ENCODE data around the gene HOXD3. TPM values are rescaled to one million over a fixed set of nuclear protein-coding genes. Genes with fewer than 3 reads are reported as not detected.

The HOXD3 gene
- total and polyA plus RNA-seq, 4 donors: not detected

DNA sequence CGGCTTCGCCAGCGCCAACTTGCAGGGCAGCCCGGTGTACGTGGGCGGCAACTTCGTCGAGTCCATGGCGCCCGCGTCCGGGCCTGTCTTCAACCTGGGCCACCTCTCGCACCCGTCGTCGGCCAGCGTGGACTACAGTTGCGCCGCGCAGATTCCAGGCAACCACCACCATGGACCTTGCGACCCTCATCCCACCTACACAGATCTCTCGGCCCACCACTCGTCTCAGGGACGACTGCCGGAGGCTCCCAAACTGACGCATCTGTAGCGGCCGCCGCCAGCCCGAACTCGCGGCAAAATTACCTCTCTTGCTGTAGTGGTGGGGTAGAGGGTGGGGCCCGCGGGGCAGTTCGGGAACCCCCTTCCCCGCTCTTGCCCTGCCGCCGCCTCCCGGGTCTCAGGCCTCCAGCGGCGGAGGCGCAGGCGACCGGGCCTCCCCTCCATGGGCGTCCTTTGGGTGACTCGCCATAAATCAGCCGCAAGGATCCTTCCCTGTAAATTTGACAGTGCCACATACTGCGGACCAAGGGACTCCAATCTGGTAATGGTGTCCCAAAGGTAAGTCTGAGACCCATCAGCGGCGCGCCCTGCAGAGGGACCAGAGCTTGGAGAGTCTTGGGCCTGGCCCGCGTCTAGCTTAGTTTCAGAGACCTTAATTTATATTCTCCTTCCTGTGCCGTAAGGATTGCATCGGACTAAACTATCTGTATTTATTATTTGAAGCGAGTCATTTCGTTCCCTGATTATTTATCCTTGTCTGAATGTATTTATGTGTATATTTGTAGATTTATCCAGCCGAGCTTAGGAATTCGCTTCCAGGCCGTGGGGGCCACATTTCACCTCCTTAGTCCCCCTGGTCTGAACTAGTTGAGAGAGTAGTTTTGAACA is 15.1 kb downstream of the HOXD3 start:
- no peak for DNase-seq (ENCODE audit: low spot score)
- H3K4me3 ChIP-seq (ENCODE audit: low read depth in 1 of 3, low read length in 3 of 3): no peak overlapping the region
- TF ChIP-seq RXRA (IDR thresholded peaks at IDR 0.05) (no peak), EGR1 (IDR thresholded peaks at IDR 0.05; ENCODE audit: low read depth in 2 of 2) (no peak), YY1 (IDR thresholded peaks at IDR 0.05) (no peak), JUND (IDR thresholded peaks at IDR 0.05) (no peak), HNF4G (IDR thresholded peaks at IDR 0.05) (no peak)
- H3K36me3 ChIP-seq (ENCODE audit: control insufficient read depth in 4 of 4, insufficient read depth in 3 of 4, low read depth in 1 of 4, low read length in 3 of 4): no peaks in the 10 kb centered on the region
- H3K9ac ChIP-seq (ENCODE audit: low read depth in 1 of 2, low read length in 2 of 2): no peak overlapping the region
- H3K9me3 ChIP-seq (ENCODE audit: control insufficient read depth in 4 of 4, low read length in 3 of 4): peaks cover 0 to 10% (median 0%) of the 10 kb centered on the region in 4 donors
- peaks cover 0 to 9% (median 5%) of the 10 kb centered on the region in 4 donors for H3K4me1 ChIP-seq (ENCODE audit: control insufficient read depth in 4 of 4, insufficient read depth in 4 of 4, low read length in 3 of 4)
- H3K27me3 ChIP-seq (ENCODE audit: control insufficient read depth in 4 of 4, insufficient read depth in 4 of 4, low read length in 3 of 4): peaks cover under 1 to 39% (median 17%) of the 10 kb centered on the region in 4 donors
- 15% methylated on average over 60 of the region's 60 CpGs for WGBS
- H3K27ac ChIP-seq (ENCODE audit: low read depth in 1 of 2, low read length in 2 of 2): no peak overlapping the region

DNA sequence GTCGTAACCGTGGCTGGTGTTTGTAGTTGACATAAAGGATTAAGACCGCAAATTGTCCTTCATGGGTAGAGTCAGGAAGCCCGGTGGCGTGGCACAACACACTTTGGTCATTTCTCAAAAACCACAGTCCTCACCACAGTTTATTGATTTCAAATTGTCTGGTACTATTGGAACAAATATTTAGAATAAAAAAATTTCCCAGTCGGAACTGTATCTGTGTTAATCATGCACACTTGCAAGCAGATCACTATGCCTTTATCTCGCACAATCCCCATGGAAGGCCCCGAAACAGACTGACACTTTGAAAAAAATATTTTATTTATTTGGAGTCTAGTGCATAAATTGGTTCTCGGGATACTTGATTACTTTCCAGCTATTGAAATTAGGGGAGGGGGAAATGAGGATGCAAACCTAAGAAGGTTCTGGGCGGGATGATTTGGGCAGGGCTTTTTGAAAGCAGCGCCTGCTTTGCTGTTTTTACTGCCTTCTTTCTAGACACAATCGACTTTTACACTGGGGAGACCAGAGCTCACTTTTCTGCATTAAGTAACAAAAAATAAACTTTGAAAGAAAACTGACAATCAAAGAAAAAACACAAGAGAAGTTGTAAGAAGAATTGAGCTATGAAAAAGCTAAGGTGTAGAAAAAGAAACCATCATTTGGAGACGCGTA is 15.9 kb downstream of the HOXD3 start:
- Histone ChIP-seq H3K9me3 (ENCODE audit: control insufficient read depth in 4 of 4, low read length in 3 of 4) (peaks cover 0 to 10% (median 0%) of the 10 kb centered on the region in 4 donors), H3K36me3 (ENCODE audit: control insufficient read depth in 4 of 4, insufficient read depth in 3 of 4, low read depth in 1 of 4, low read length in 3 of 4) (no peaks in the 10 kb centered on the region), H3K9ac (ENCODE audit: low read depth in 1 of 2, low read length in 2 of 2) (no peak overlapping the region), H3K27me3 (ENCODE audit: control insufficient read depth in 4 of 4, insufficient read depth in 4 of 4, low read length in 3 of 4) (peaks cover 8 to 43% (median 20%) of the 10 kb centered on the region in 4 donors), H3K4me3 (ENCODE audit: low read depth in 1 of 3, low read length in 3 of 3) (no peak overlapping the region), H3K4me1 (ENCODE audit: control insufficient read depth in 4 of 4, insufficient read depth in 4 of 4, low read length in 3 of 4) (peaks cover 0 to 12% (median 7%) of the 10 kb centered on the region in 4 donors), H3K27ac (ENCODE audit: low read depth in 1 of 2, low read length in 2 of 2) (no peak overlapping the region)
- TF ChIP-seq HNF4G (IDR thresholded peaks at IDR 0.05) (no peak), RAD21 (IDR thresholded peaks at IDR 0.05) (no peak), CTCF (IDR thresholded peaks at IDR 0.05; ENCODE audit: low read depth, low read length, missing input control) (no peak), NR2F2 (IDR thresholded peaks at IDR 0.05) (no peak), RXRA (IDR thresholded peaks at IDR 0.05) (no peak)
- TF ChIP-seq, protein P1, sequence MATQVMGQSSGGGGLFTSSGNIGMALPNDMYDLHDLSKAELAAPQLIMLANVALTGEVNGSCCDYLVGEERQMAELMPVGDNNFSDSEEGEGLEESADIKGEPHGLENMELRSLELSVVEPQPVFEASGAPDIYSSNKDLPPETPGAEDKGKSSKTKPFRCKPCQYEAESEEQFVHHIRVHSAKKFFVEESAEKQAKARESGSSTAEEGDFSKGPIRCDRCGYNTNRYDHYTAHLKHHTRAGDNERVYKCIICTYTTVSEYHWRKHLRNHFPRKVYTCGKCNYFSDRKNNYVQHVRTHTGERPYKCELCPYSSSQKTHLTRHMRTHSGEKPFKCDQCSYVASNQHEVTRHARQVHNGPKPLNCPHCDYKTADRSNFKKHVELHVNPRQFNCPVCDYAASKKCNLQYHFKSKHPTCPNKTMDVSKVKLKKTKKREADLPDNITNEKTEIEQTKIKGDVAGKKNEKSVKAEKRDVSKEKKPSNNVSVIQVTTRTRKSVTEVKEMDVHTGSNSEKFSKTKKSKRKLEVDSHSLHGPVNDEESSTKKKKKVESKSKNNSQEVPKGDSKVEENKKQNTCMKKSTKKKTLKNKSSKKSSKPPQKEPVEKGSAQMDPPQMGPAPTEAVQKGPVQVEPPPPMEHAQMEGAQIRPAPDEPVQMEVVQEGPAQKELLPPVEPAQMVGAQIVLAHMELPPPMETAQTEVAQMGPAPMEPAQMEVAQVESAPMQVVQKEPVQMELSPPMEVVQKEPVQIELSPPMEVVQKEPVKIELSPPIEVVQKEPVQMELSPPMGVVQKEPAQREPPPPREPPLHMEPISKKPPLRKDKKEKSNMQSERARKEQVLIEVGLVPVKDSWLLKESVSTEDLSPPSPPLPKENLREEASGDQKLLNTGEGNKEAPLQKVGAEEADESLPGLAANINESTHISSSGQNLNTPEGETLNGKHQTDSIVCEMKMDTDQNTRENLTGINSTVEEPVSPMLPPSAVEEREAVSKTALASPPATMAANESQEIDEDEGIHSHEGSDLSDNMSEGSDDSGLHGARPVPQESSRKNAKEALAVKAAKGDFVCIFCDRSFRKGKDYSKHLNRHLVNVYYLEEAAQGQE (IDR thresholded peaks at IDR 0.05): no peak
- TF ChIP-seq, protein P2, sequence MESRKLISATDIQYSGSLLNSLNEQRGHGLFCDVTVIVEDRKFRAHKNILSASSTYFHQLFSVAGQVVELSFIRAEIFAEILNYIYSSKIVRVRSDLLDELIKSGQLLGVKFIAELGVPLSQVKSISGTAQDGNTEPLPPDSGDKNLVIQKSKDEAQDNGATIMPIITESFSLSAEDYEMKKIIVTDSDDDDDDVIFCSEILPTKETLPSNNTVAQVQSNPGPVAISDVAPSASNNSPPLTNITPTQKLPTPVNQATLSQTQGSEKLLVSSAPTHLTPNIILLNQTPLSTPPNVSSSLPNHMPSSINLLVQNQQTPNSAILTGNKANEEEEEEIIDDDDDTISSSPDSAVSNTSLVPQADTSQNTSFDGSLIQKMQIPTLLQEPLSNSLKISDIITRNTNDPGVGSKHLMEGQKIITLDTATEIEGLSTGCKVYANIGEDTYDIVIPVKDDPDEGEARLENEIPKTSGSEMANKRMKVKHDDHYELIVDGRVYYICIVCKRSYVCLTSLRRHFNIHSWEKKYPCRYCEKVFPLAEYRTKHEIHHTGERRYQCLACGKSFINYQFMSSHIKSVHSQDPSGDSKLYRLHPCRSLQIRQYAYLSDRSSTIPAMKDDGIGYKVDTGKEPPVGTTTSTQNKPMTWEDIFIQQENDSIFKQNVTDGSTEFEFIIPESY (IDR thresholded peaks at IDR 0.05): no peak
- WGBS: 18% methylated on average over 14 of the region's 14 CpGs
- DNase-seq (ENCODE audit: low spot score): no peak

Measured in liver (tissue), 9 donors.